ENCODE results near the gene SEPHS2.
"Not testable (repeated sequence)": the region's sequence is repeated elsewhere in the genome, so short reads cannot be mapped to it uniquely, and the experiment has no call there.

SEPHS2 gene, protein sequence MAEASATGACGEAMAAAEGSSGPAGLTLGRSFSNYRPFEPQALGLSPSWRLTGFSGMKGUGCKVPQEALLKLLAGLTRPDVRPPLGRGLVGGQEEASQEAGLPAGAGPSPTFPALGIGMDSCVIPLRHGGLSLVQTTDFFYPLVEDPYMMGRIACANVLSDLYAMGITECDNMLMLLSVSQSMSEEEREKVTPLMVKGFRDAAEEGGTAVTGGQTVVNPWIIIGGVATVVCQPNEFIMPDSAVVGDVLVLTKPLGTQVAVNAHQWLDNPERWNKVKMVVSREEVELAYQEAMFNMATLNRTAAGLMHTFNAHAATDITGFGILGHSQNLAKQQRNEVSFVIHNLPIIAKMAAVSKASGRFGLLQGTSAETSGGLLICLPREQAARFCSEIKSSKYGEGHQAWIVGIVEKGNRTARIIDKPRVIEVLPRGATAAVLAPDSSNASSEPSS

DNA sequence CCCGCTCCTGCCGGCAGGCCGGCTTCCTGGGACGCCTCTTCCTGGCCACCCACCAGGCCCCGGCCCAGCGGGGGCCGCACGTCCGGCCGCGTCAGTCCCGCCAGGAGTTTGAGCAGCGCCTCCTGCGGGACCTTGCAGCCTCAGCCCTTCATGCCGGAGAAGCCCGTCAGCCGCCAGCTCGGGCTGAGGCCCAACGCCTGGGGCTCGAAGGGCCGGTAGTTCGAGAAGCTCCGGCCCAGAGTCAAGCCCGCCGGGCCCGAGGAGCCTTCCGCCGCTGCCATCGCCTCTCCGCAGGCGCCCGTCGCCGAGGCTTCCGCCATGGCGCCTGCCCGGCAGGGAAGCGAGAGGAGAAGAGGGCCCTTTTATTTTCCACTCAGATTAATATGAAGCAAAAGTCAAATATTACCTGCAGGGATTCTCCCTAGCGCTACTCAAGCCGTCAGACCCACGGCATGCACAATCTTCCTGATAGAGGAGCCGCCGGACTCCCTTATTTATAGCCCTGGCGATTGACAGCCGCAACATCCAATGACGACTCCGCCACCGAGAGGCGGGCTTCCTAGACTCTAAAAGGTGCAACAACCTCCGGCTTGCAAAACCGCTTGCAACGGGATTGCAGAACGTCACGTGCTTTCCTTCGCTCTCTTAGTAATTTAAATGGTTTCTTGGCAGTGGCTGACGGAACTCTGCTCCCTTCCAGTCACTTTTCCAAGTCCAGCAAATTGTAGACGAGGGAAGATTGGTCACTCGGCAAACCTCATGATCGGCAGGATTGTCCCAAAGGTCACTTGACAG lies at the start of gene SEPHS2:
Gene SEPHS2 (minus strand): TSS at position 467 of the 795 bp plus-strand sequence. CDS start 147 bp downstream, at position 320.
- DNase-seq = peak; percentile 91 to 95

DNA sequence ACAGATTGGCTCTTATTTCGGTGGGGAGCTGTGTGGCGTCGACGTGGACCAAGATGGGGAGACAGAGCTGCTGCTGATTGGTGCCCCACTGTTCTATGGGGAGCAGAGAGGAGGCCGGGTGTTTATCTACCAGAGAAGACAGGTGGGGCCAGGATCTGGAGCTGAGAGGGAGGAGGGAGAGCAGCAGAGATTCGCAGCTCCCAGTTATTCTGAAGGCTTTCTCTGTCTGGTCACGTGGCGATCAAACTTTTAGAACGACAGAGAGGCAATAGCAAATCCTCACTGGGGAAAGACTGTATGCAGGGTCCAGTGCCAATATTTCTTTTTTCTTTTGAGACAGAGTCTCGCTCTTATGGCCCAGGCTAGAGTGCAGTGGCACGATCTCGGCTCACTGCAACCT lies 49.0 kb upstream of the SEPHS2 start:
- no peak for DNase-seq

DNA sequence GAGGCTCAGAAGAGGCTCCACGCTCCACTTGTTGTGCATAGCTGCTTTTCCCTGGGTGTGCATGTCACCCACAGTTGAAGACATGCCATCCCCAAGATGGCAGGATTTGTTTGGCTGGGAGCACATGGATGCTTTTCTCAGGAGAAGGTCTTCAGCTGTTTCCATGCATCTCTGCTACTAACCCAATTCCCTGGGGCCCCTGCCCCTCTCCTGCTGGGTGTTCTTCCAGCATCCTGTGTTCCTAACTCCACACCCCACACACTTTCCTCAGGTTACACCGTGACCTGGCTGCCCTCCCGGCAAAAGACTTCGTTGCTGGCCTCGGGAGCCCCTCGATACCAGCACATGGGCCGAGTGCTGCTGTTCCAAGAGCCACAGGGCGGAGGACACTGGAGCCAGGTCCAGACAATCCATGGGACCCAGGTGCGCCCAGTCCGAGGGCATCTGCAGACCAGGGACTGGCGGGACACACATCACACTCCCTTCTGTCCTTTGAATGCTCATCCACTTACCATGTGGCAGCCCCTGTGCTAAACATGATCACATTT lies 48.3 kb upstream of the SEPHS2 start:
- DNase-seq = no peak

DNA sequence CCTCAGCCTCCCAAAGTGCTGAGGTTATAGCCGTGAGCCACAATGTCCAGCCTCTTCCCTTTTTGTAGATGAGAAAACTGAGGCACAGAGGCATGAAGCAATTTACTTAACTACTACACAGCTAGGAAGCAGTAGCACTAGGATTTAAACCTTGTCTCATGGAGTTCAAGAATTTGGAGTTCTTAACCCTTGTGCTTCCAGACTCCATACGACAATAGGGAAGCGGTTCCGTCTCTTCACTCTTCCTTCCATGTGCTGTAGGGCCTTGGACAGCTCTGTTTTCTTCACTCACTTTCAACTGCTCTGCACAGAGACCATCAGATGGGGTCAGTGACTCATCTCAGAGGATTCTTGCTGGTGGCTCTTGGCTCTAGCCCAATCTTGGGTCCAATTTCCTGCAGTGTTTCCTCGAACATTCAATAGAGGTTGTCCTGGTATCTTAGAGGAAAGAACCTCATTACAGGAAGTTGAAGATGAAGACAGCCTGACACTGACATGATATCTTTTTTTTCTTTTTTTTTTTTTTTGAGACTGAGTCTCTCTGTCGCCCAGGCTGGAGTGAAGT lies 46.2 kb upstream of the SEPHS2 start:
- DNase-seq = no peak

DNA sequence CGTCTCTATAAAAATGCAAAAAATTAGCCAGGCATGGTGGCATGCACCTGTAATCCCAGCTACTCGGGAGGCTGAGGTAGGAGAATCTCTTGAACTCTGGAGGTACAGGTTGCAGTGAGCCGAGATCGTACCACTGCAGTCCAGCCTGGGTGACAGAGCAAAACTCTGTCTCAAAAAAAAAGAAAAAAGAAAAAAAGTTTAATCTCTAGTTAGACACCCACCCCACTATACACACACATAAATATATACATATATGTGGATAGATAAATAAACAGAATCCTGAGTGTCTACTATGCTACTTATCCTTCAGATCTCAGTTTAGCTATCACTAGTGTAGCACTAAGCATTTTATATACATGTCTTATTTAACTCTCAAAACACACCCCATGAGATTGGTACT lies 45.6 kb upstream of the SEPHS2 start:
- no peak for DNase-seq

DNA sequence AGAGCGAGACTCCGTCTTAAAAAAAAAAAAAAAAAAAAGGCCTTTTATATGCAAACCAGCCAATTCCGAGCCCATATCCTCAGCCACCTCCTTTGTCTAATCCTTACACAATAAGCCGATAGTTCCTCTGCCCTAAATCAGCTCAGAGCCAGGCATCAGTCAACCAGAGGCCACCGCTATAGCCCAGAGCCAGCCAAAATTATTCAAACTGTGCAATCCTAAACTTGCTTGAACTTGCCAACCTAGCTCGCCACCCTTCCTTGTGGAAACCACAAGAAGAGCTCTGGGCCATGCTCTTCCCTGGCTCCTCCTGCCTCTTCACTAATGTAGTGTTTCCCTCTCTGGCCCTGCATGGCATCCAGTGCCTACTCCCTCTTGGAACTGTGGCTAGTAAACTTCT lies 44.5 kb upstream of the SEPHS2 start:
- DNase-seq = no peak

DNA sequence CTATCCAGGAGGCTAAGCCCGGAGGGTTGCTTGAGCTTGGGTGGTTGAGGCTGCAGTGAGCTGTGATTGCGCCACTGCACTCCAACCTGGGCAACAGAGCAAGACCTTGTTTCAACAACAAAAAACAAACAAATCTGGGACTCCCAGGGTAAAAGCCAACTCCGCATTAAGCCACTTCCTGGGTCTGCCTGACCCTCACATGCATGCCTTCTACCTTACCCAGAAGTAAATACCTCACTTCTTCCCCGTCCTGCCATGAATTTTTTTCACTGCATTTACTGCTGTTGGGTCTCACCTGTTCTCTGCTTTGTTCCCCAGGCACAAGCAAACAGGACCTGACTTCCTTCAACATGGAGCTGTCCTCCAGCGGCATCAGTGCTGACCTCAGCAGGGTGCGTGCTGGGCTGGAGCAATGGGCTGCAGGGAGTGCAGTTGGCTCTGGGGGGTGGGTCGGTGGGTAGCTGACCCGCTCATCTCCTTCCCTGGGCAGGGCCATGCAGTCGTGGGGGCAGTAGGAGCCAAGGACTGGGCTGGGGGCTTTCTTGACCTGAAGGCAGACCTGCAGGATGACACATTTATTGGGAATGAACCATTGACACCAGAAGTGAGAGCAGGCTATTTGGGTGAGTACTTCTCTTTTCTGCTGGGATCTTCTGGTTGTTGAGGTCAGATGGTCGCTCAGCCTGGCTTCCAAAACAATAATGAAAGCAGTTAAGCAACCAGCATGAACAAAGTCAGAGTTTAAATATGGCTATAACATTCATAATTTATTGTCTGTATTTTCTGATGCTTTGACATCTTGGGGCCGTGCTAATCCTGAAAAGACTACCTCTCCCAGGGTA lies 43.3 kb upstream of the SEPHS2 start:
- no peak for DNase-seq

DNA sequence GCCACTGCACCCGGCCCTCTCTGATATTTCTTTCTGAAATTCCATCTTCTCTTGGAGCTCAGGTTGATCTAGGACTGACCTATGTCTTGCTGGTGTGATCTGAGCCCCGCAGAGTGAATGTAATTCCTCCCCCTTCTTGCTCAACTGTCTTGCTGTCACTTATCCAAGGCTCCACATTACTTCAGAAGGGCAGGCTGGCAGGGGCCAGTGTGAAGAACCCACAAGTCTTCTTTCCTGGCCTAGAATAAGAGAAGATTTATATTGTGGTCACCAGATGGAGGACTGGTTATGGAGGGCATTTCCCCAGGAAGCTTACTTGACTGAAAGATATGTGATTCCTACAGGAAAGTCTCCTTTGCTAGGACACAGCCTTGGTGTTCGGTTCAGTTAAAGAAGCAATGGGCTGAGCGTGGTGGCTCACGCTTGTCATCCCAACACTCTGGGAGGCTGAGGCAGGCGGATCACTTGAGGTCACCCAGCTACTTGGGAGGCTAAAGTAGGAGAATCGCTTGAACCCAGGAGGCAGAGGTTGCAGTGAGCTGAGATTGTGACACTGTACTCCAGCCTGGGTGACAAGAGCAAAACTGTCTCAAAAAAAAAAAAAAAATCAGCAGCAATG lies 40.3 kb upstream of the SEPHS2 start:
- DNase-seq = no peak

DNA sequence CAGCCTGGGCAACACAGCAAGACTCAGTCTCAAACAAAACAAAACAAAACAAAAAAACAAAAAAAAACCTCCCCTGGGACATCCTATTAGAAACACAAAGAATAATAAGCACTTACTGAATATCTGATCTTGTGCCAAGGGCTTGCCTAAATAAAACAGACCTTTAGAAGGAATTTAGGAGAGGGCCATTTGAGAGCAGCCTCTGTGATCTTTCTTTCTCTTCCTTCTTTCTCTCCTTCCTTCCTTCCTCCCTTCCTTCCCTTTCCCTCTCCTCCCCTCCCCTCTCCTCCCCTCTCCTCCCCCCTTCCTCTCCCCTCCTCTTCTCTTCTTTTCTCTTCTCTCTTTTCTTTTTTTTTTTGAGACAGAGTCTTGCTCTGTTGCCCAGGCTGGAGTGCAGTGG lies 39.2 kb upstream of the SEPHS2 start:
- no peak for DNase-seq

DNA sequence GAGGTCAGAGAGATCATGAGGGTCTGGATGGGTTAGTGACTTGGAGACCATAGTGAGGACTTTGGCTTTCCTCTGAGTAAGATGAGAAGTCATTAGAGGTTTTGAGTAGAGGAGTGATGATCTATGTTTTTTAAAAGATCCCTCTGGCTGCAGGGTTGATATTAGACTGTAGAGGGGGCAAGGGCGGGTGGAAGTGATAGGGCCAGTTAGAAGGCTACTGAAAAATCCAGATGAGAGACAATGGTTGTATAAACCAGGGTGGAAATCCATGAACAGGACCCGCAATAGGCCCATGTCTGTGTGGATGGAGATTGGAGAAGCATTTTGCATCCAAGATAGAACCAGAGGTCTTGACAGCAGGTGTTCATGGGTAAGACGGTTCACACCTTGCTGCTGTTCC lies 36.7 kb upstream of the SEPHS2 start:
- DNase-seq = no peak

DNA sequence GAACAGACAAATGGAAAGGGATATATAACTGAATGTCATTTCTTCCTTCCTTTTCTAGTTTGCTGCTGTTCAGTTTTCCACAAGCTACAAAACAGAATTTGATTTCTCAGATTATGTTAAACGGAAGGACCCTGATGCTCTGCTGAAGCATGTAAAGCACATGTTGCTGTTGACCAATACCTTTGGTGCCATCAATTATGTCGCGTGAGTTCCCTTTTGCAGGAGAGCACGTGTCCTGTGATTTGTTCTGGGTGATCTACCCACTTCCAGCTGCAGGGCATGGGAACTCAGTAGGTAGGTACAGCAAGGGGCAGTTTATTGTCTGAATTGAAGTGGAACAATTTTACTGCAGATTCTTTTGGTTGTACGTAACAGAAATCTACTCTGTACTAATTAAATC lies 35.7 kb upstream of the SEPHS2 start:
- DNase-seq = no peak

DNA sequence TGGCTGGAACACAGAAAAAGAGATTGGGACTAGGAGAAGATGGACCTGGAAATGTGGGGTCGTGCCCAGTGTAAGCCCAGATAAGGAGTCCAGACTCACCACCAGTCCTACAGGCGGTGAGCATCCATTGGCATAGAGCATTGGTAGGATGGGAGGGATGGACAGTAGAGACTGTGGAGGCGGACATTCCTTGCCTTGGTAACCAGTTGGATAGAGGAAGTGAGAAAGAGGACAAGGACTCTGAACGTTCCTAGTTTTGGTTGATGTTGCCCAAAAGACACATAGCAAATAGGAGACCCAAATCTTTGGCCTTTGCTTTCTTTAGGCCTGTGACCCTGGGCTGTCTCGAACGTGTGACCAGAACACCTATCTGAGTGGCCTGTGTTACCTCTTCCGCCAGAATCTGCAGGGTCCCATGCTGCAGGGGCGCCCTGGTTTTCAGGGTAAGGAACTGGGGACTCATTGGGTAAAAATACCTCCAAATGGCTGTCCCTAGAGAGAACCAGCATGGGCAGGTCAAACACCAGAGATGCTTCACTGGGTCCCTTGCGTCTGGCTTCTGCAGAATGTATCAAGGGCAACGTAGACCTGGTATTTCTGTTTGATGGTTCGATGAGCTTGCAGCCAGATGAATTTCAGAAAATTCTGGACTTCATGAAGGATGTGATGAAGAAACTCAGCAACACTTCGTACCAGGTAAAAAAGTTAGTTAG lies 33.2 kb upstream of the SEPHS2 start:
- no peak for DNase-seq

DNA sequence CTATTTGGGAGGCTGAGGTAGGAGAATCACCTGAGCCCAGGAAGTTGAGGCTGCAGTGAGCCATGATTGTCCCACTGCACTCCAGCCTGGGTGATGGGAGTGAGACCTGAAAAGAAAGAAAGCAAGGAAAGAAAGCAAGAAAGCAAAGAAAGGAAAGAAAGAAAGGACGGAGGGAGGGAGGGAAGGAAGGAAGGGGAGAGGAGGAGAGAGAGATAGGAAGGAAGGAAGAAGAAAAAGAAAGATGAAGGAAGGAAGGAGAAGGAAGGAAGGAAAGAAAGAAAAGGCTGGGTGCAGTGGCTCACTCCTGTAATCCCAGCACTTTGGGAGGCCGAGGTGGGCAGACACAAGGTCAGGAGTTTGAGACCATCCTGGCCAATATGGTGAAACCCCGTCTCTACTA lies 32.1 kb upstream of the SEPHS2 start:
- DNase-seq = not testable (repeated sequence)

DNA sequence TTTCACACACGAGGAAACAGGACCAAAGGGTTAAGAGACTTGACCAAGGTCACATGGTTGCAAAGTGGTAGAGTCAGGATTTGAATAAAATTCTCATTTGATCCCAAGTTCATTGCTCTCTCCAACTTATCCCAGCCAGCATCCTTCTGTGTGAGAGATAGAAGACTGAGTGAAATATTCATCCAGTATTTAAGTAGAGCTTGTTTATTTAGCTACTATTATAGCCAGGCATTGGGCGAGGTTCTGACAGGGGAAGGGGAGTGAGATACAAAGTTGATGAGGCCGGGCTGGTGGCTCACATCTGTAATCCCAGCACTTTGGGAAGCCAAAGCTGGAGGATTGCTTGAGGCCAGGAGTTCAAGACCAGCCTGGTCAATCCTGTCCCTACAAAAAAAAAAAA lies 31.3 kb upstream of the SEPHS2 start:
- no peak for DNase-seq

DNA sequence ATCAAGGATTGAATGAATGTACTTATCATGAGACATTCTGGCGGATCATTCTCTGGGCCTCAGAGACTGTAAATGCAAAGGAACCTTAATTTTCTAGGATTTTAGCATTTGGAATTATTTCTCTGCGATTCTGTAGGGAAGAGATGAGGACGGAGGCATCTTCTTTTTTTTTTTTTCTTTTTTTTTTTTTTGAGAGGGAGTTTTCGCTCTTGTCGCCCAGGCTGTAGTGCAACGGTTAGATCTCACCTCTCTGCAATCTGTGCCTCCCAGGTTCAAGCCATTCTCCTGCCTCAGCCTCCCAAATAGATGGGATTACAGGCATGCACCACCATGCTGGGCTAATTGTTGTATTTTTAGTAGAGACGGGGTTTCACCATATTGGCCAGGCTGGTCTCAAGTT lies 29.0 kb upstream of the SEPHS2 start:
- no peak for DNase-seq

DNA sequence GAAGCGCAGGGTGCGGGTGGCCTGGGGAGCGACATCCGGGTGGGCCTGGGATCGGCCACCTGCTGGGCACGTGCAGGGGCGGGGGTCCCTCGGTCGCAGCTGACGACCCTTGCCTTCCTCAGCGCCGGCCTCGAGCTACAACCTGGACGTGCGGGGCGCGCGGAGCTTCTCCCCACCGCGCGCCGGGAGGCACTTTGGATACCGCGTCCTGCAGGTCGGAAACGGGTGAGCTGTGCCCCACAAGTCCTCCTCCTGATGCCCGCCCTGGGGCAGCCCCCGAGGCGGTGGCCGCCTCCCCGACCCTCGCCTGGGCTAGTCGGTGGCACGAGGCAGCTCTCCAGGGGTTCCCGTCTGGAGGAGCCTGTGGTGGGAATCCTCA lies 28.4 kb upstream of the SEPHS2 start:
- no peak for DNase-seq

DNA sequence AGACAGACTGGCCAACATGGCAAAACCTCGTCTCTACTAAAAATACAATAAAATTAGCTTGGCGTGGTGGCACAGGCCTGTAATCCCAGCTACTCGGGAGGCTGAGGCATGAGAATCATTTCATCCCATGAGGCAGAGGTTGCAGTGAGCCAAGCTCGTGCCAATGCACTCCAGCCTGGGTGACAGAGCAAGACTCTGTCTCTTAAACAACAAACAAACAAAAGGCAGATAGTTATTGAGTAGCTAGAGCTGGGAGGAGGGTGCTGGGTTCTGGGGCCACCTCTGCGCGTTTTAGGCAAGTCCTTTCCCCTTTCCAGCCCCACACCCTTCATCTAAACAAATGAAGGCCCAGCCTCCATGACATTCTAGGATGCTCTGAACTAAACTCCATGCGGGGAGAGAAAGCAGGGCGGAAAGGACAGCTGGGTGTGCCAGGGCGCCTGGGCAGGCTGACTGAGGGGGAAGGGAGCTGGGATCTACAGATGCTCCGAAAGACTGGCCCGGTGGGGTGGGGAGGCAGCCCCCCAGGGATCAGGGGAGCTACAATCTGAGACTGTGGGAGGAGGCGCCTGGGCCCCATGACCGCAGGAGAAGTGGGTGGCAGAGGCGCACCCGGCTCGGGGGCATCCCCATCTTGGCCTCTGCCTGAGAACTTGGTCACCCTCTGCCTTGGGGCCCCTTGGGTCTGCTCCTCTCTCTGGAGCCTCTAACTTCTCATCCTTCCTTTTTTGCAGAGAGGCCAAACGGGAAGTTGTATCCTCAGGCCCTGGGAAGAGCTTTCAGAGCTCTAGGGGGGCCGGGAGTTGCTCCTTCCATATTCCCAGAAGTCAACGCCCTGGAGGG lies 27.8 kb upstream of the SEPHS2 start:
- no peak for DNase-seq

DNA sequence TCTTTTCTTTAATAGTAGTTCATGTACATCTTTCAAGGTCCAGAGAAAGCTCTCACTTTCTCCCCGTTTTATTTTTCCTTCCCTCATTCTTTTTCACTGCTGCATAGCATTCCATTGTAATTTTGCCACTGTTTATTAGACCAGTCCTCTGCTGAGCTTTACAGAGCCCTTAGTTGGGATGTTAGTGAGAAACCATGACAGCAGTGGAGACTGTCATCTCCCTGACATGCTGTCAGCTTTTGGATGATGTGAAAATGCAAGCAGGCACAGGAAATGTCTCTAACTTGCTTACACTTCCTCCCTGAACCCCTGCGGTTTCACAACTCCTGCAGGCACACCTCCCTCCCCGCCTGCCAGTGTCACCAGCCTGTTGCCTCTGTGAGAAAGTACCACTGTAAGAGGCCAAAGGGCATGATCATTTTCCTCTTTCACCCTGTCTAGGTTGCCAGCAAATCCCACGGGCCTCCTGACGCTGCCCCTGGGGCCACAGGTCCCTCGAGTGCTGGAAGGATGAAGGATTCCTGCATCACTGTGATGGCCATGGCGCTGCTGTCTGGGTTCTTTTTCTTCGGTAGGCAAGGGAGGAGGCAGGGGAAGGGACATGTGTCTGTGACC lies 26.8 kb upstream of the SEPHS2 start, which contains the start of gene ITGAL:
Gene ITGAL (plus strand): TSS at position 415 of the 615 bp plus-strand sequence. CDS start 96 bp downstream, at position 511.
- DNase-seq = no peak

DNA sequence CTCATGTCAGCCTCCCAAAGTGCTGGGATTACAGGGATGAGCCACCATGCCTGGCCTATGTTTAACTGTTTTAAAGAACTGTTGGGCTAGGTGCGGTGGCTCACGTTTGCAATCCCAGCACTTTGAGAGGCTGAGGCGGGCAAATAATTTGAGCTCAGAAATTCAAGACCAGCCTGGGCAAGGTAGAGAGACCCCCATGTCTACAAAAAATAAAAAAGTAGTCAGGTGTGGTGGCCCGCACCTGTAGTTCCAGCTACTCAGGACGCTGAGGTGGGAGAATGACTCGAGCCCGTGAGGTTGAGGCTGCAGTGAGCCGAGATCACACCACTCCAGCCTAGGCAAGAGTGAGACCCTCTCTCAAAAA lies 24.9 kb upstream of the SEPHS2 start:
- no peak for DNase-seq

DNA sequence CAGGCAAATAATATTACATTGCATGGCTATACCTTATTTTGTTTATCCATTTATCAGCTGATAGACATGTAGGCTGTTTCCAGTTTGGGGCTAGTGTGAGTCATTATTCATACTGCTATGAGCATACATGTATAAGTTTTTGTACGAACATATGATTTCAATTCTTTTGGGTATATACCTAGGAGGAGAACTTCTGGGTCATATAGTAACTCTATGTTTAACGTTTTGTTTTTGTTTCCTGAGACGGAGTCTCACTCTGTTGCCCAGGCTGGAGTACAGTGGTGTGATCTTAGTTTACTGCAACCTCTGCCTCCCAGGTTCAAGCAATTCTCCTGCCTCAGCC lies 24.5 kb upstream of the SEPHS2 start:
- no peak for DNase-seq

Measured in NCI-H2081 (cell line).